IMR-90 (cell line): ENCODE data around the gene APOOL. TPM values are rescaled to one million over a fixed set of nuclear protein-coding genes. Genes with fewer than 3 reads are reported as not detected.

Experiments
- ATAC-seq: fragments of 200-7000 bp; cut with Tn5 transposase; 2 replicates; pipeline ENCODE4 v1.9.1; 2020; ENCODE audit warnings: low read depth, mild to moderate bottlenecking, moderate library complexity
- BruUV-seq: library from RNA; stranded (reverse); fragments of 400-500 nt; replicated peaks from 2 replicates; lab custom pipeline; 2021; lab: Mats Ljungman, UMichigan
- CTCF ChIA-PET: fragments of 300-600 bp; formaldehyde crosslinking; extraction: SDS; loops from one replicate; lab custom pipeline; 2021; ENCODE audit warnings: antibody characterized with exemption; lab: Yijun Ruan, JAX
- POLR2A ChIA-PET: fragments of 300-600 bp; sonication (Branson Sonifier 250); formaldehyde crosslinking; loops from one replicate; lab custom pipeline; 2022; ENCODE audit warnings: antibody characterized with exemption; ENCODE audit not compliant: unreplicated experiment; lab: Charles Lee
- DNase-seq: peaks from one replicate; pipeline ENCODE4 v3.0.0; 2013
- H2AFZ ChIP-seq: replicated peaks from 2 replicates; pipeline ENCODE3; 2013; ENCODE audit warnings: low read length, mild to moderate bottlenecking; ENCODE audit not compliant: poor library complexity
- H2AK5ac ChIP-seq: 2 replicates; pipeline ENCODE4 v1.6.1; 2013; ENCODE audit warnings: low read depth, low read length, inconsistent platforms
- H2AK9ac ChIP-seq: replicated peaks from 2 replicates; pipeline ENCODE3; 2013; ENCODE audit warnings: mild to moderate bottlenecking, low read depth, low read length, moderate library complexity; ENCODE audit not compliant: poor library complexity
- H2BK120ac ChIP-seq: 2 replicates; pipeline ENCODE4 v1.6.1; 2013; ENCODE audit warnings: low read depth, low read length, inconsistent platforms
- H2BK15ac ChIP-seq: 3 replicates; pipeline ENCODE4 v1.6.1; 2013; ENCODE audit warnings: low read depth, low read length, inconsistent platforms
- H2BK20ac ChIP-seq: 2 replicates; pipeline ENCODE4 v1.6.1; 2013; ENCODE audit warnings: low read depth, mild to moderate bottlenecking, inconsistent platforms, low read length, moderate library complexity
- H2BK5ac ChIP-seq: 2 replicates; pipeline ENCODE4 v1.6.1; 2013; ENCODE audit warnings: mild to moderate bottlenecking, low read depth, low read length, inconsistent platforms; ENCODE audit not compliant: poor library complexity, severe bottlenecking
- H3K14ac ChIP-seq: replicated peaks from 2 replicates; pipeline ENCODE4 v1.6.1; 2013; ENCODE audit warnings: low read depth, low read length, inconsistent platforms
- H3K18ac ChIP-seq: 2 replicates; pipeline ENCODE4 v1.6.1; 2013; ENCODE audit warnings: low read depth, low read length, control low read depth
- H3K23ac ChIP-seq: 2 replicates; pipeline ENCODE4 v1.6.1; 2013; ENCODE audit warnings: low read depth, low read length, inconsistent platforms
- H3K27ac ChIP-seq: 2 replicates; pipeline ENCODE4 v1.5.1; 2013; ENCODE audit warnings: mild to moderate bottlenecking, control low read depth, low read length; ENCODE audit not compliant: insufficient read depth
- H3K27me3 ChIP-seq: 2 replicates; pipeline ENCODE4 v1.6.1; 2013; ENCODE audit warnings: low read length; ENCODE audit not compliant: control insufficient read depth, insufficient read depth
- H3K36me3 ChIP-seq: 2 replicates; pipeline ENCODE4 v1.6.1; 2013; ENCODE audit warnings: low read length, mixed read lengths; ENCODE audit not compliant: control insufficient read depth, insufficient read depth
- H3K4ac ChIP-seq: 2 replicates; pipeline ENCODE4 v1.6.1; 2013; ENCODE audit warnings: low read depth, low read length, inconsistent platforms
- H3K4me1 ChIP-seq: 2 replicates; pipeline ENCODE4 v1.6.1; 2013; ENCODE audit warnings: low read length, mixed read lengths; ENCODE audit not compliant: control insufficient read depth, insufficient read depth
- H3K4me2 ChIP-seq: 2 replicates; pipeline ENCODE4 v1.6.1; 2013; ENCODE audit warnings: low read depth, mild to moderate bottlenecking, control low read depth, low read length, moderate library complexity
- H3K4me3 ChIP-seq: 2 replicates; pipeline ENCODE4 v1.5.1; 2013; ENCODE audit warnings: low read depth, mild to moderate bottlenecking, control low read depth, low read length, moderate library complexity; ENCODE audit not compliant: insufficient read depth
- H3K56ac ChIP-seq: 2 replicates; pipeline ENCODE4 v1.6.1; 2013; ENCODE audit warnings: low read length, inconsistent platforms; ENCODE audit not compliant: insufficient read depth; ENCODE audit errors: extremely low read depth
- H3K79me1 ChIP-seq, 2 experiments: 2 replicates each; pipeline ENCODE4 v1.6.1; 2013; ENCODE audit warnings: low read length in 2 of 2, inconsistent platforms in 1 of 2, low read depth in 1 of 2
- H3K9ac ChIP-seq: 2 replicates; pipeline ENCODE4 v1.6.1; 2013; ENCODE audit warnings: low read depth, low read length, control low read depth
- H3K9me1 ChIP-seq: 2 replicates; pipeline ENCODE4 v1.6.1; 2013; ENCODE audit warnings: low read length, inconsistent platforms; ENCODE audit not compliant: insufficient read depth
- H3K9me3 ChIP-seq: 2 replicates; pipeline ENCODE4 v1.6.1; 2013; ENCODE audit warnings: low read length; ENCODE audit not compliant: control insufficient read depth, insufficient read depth
- H4K20me1 ChIP-seq: 2 replicates; pipeline ENCODE4 v1.6.1; 2013; ENCODE audit warnings: low read length, inconsistent platforms; ENCODE audit not compliant: insufficient read depth
- H4K5ac ChIP-seq: 2 replicates; pipeline ENCODE4 v1.6.1; 2013; ENCODE audit warnings: mild to moderate bottlenecking, low read depth, low read length, control low read depth
- H4K8ac ChIP-seq, 2 experiments: 2 replicates each; pipeline ENCODE4 v1.6.1; 2013; ENCODE audit warnings: low read depth in 2 of 2, low read length in 2 of 2, control low read depth in 1 of 2, inconsistent platforms in 1 of 2
- H4K91ac ChIP-seq: 2 replicates; pipeline ENCODE4 v1.6.1; 2013; ENCODE audit warnings: low read depth, low read length, inconsistent platforms; ENCODE audit not compliant: insufficient read depth
- CEBPB ChIP-seq: IDR thresholded peaks from 2 replicates; pipeline ENCODE4 v1.6.1; 2012; ENCODE audit warnings: low read depth, low read length, improper control_type of control experiment
- FOS ChIP-seq: fragments of 150-350 bp; IDR thresholded peaks from 2 replicates; pipeline ENCODE4 v1.6.1; 2016; ENCODE audit warnings: low read depth, low read length
- MAFK ChIP-seq: IDR thresholded peaks from 2 replicates; pipeline ENCODE4 v1.6.1; 2012; ENCODE audit warnings: low read depth, low read length, improper control_type of control experiment
- MXI1 ChIP-seq: IDR thresholded peaks from 2 replicates; pipeline ENCODE4 v1.6.1; 2012; ENCODE audit warnings: low read depth, mild to moderate bottlenecking, low read length, moderate library complexity, borderline replicate concordance
- RFX5 ChIP-seq: IDR thresholded peaks from 2 replicates; pipeline ENCODE4 v1.8.0; 2012; ENCODE audit warnings: low read depth, mild to moderate bottlenecking, low read length, moderate library complexity
- SMC3 ChIP-seq: fragments of 150-350 bp; IDR thresholded peaks from 2 replicates; pipeline ENCODE4 v1.6.1; 2016; ENCODE audit warnings: low read depth, mild to moderate bottlenecking, antibody characterized with exemption, low read length, moderate library complexity
- WGBS, 2 experiments: methylation state at CpG; one replicate each; pipeline versions ENCODE4 v1.1.5 to v1.1.7; 2013; ENCODE audit warnings: missing lambda C conversion rate in 2 of 2; ENCODE audit not compliant: insufficient read length in 1 of 2; ENCODE audit errors: extremely low coverage in 2 of 2; 5-methylcytosine and 5-hydroxymethylcytosine counted together
- dilution Hi-C: fragments of 300-500 bp; cut with HindIII; formaldehyde crosslinking; loops from one replicate; pipeline ENCODE4 v1.14.3; 2018; ENCODE audit warnings: low sequenced_read_pairs; ENCODE audit not compliant: unreplicated experiment
- in situ Hi-C: fragments of 300-500 bp; cut with MboI; formaldehyde crosslinking; loops from 3 replicates; pipeline ENCODE4 v1.14.3; 2019; ENCODE audit warnings: low sequenced_read_pairs, inconsistent platforms, mixed read lengths
- intact Hi-C: fragments of 100-400 bp; cut with micrococcal nuclease; formaldehyde crosslinking; loops from 2 replicates; pipeline ENCODE4 v1.10.0; 2022
- polyA plus RNA-seq, 3 experiments: library from polyadenylated mRNA; depleted of rRNA; stranded (reverse); fragments of >200 nt; gene quantifications; 2 replicates each; pipeline ENCODE4 v1.2.3, GENCODE V29; 2012; ENCODE audit warnings: low replicate concordance in 1 of 3
- total RNA-seq: library from RNA; depleted of rRNA; stranded (reverse); fragments of >200 nt; gene quantifications from 2 replicates; pipeline ENCODE4 v1.2.3, GENCODE V29; 2012
- TF ChIP-seq, protein P1 (sequence below): fragments of 150-350 bp; IDR thresholded peaks from 2 replicates; pipeline ENCODE4 v1.6.1; 2017; ENCODE audit warnings: mild to moderate bottlenecking, antibody characterized with exemption, low read length, low read depth
- TF ChIP-seq, protein P2 (sequence below): conservative IDR thresholded peaks from 2 replicates; pipeline ENCODE4 v1.5.1; 2012; ENCODE audit warnings: mild to moderate bottlenecking, low read depth, low read length, improper control_type of control experiment

The APOOL gene
- total and polyA plus RNA-seq, 2 of the 4 experiments (the other 2 are of a cell fraction) = 4.6 to 9.7 TPM

DNA sequence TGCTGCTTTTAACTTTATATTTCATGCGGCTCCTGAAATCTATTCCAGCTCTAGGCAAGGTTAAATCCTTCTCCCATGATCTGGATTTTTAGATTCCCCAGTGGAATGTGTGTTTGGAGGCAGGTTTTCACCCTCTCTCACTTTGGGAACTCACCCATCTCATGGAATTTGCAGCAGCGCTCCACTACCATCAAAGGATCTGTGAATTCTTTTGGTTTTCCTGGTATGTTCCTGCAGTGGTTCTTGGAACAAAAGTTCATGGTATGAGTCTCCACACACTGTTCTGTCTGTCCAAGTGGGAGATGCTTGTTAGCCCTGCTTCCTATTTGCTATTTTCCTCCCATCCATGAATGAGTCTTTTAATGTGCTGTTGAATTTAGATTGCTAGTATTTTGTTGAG lies 14.0 kb downstream of the APOOL start:
- Histone ChIP-seq H3K14ac (no peak overlapping the region), H3K9me3 (peaks cover 5% of the 10 kb centered on the region; the same call in 1 of the 2 replicates), H3K56ac (no peak overlapping the region), H4K5ac (no peak overlapping the region), H3K4me1 (no peaks in the 10 kb centered on the region), H2AK9ac (no peak overlapping the region), H3K4me3 (no peak overlapping the region), H3K4me2 (no peak overlapping the region), H3K18ac (no peak overlapping the region), H3K27ac (no peak overlapping the region), H4K8ac (no peak overlapping the region), H2BK5ac (no peak overlapping the region), H3K4ac (no peak overlapping the region), H2BK120ac (no peak overlapping the region), H4K91ac (no peak overlapping the region), H2BK20ac (no peak overlapping the region), H3K9me1 (no peaks in the 10 kb centered on the region), H3K27me3 (no peaks in the 10 kb centered on the region), H3K23ac (no peak overlapping the region), H2AK5ac (no peak overlapping the region), H3K9ac (no peak overlapping the region), H3K79me1 (no peaks in the 10 kb centered on the region; a peak in 1 of 4 replicates), H3K36me3 (no peaks in the 10 kb centered on the region), H2BK15ac (no peak overlapping the region), H2AFZ (no peak overlapping the region), H4K20me1 (no peaks in the 10 kb centered on the region)
- CTCF ChIA-PET = no interaction called here
- POLR2A ChIA-PET = no interaction called here
- BruUV-seq = no TSS peak
- WGBS, 2 experiments = no CpG with 5 or more reads among the region's 2 CpGs
- dilution Hi-C loops = no loop called here
- TF ChIP-seq, protein P1, sequence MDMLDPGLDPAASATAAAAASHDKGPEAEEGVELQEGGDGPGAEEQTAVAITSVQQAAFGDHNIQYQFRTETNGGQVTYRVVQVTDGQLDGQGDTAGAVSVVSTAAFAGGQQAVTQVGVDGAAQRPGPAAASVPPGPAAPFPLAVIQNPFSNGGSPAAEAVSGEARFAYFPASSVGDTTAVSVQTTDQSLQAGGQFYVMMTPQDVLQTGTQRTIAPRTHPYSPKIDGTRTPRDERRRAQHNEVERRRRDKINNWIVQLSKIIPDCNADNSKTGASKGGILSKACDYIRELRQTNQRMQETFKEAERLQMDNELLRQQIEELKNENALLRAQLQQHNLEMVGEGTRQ = no peak
- TF ChIP-seq MXI1 (no peak), RFX5 (no peak), FOS (no peak), MAFK (no peak), SMC3 (no peak), CEBPB (no peak)
- TF ChIP-seq, protein P2, sequence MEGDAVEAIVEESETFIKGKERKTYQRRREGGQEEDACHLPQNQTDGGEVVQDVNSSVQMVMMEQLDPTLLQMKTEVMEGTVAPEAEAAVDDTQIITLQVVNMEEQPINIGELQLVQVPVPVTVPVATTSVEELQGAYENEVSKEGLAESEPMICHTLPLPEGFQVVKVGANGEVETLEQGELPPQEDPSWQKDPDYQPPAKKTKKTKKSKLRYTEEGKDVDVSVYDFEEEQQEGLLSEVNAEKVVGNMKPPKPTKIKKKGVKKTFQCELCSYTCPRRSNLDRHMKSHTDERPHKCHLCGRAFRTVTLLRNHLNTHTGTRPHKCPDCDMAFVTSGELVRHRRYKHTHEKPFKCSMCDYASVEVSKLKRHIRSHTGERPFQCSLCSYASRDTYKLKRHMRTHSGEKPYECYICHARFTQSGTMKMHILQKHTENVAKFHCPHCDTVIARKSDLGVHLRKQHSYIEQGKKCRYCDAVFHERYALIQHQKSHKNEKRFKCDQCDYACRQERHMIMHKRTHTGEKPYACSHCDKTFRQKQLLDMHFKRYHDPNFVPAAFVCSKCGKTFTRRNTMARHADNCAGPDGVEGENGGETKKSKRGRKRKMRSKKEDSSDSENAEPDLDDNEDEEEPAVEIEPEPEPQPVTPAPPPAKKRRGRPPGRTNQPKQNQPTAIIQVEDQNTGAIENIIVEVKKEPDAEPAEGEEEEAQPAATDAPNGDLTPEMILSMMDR = no peak
- ATAC-seq = no peak
- intact Hi-C loops = no loop called here
- in situ Hi-C loops = no loop called here
- no peak for DNase-seq
